ENCODE data around the gene CDH13.

Gene CDH13

GRCh38 chr16:82738699-82739098, 111.9 kb downstream of the CDH13 start:
- TF ChIP-seq ZFX (IDR thresholded peaks at IDR 0.05): no peak
- TF ChIP-seq, protein P1, sequence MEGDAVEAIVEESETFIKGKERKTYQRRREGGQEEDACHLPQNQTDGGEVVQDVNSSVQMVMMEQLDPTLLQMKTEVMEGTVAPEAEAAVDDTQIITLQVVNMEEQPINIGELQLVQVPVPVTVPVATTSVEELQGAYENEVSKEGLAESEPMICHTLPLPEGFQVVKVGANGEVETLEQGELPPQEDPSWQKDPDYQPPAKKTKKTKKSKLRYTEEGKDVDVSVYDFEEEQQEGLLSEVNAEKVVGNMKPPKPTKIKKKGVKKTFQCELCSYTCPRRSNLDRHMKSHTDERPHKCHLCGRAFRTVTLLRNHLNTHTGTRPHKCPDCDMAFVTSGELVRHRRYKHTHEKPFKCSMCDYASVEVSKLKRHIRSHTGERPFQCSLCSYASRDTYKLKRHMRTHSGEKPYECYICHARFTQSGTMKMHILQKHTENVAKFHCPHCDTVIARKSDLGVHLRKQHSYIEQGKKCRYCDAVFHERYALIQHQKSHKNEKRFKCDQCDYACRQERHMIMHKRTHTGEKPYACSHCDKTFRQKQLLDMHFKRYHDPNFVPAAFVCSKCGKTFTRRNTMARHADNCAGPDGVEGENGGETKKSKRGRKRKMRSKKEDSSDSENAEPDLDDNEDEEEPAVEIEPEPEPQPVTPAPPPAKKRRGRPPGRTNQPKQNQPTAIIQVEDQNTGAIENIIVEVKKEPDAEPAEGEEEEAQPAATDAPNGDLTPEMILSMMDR (conservative IDR thresholded peaks at IDR 0.05): no peak; the same call in 1 of the 2 replicates
- H3K27ac ChIP-seq: no peak overlapping the region

GRCh38 chr16:82741073-82741615, 114.4 kb downstream of the CDH13 start:
- no peak overlapping the region for H3K27ac ChIP-seq

DNA sequence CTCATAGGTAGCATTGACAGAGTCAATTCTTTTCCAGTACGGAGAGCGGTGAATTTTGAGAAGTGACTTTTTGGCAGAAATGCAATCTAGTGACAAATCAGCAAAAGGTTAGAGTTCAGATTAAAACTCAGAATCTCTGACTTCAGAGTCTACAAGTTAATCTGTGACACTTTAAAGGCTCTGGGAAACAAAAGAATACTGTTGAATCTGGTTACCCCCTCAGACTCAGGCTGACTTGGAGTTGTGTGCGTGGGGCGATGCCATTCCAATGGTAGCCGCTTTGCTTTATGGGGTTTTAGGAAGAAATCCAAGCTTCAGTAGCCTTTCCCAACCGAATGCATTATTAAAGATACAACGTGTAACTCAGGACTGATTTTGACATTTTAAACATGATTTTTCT, 118.2 kb downstream of the CDH13 start:
- TF ChIP-seq ZFX (IDR thresholded peaks at IDR 0.05): no peak
- TF ChIP-seq, protein P1 (conservative IDR thresholded peaks at IDR 0.05): no peak
- H3K27ac ChIP-seq: no peak overlapping the region

More at GRCh38 chr16:82741073-82741615, 114.4 kb downstream of the CDH13 start:
- TF ChIP-seq ZFX (IDR thresholded peaks at IDR 0.05): no peak

DNA sequence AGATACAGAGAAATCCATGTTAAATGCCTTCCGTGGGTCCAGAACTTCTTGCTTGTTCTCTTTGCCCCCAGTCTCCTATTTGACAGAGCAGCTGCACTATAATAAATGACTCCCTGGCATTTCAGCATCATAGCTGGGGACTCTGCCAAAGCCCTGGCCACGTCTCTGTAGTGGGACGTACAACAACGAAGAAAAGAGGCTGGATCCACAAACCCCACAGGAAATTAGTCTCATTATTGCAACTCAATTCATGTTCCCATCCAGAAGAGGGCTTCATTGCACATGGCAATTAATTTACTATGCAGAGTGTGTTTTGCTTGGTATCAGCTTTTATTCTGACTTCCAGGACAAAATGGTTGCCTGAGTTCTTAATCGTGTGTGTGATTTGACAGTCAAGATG, 121.3 kb downstream of the CDH13 start:
- no peak overlapping the region for H3K27ac ChIP-seq
- no peak for TF ChIP-seq ZFX (IDR thresholded peaks at IDR 0.05)
- TF ChIP-seq, protein P1 (conservative IDR thresholded peaks at IDR 0.05): no peak; the same call in 1 of the 2 replicates

DNA sequence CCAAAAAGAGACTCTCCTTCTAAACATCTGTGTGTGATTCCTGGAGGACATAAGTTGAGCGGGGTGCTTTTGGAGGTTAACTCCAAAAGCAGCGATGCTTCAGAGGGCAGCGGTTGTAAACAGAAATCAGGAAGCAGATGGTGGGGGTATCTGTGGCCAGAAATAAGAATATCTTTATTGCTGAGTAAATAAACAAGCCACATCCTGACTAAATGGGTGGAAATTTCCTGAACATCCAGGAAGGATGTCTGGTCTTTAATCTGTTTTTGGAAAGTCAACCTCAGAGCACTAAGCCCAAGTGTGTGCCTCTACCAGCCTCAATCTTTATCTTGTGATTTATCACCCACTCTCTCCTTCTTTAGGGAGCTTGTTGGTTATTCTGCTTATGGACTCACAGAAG, 123.3 kb downstream of the CDH13 start:
- TF ChIP-seq, protein P1 (conservative IDR thresholded peaks at IDR 0.05): no peak
- no peak for TF ChIP-seq ZFX (IDR thresholded peaks at IDR 0.05)
- no peak overlapping the region for H3K27ac ChIP-seq

DNA sequence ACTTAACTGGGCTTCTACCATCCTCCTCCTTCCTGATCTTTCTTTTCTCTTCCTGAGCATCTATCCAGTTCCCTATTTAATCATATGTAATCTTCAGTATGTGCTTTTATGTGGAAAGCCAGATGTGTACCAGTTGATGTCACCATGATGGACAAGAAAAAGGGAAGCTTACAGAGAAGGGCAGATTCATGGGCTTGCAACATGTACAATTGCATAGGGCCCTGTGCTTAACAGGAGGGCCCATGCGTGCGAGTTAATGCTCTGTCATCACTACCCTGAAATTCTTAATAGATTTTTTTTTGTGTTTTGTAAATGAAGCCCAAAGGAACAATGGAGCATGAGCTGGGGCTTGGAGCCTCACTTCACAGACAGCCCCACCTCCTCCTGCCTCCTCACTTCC, 124.3 kb downstream of the CDH13 start:
- TF ChIP-seq, protein P1 (conservative IDR thresholded peaks at IDR 0.05): no peak
- TF ChIP-seq ZFX (IDR thresholded peaks at IDR 0.05): no peak
- no peak overlapping the region for H3K27ac ChIP-seq

DNA sequence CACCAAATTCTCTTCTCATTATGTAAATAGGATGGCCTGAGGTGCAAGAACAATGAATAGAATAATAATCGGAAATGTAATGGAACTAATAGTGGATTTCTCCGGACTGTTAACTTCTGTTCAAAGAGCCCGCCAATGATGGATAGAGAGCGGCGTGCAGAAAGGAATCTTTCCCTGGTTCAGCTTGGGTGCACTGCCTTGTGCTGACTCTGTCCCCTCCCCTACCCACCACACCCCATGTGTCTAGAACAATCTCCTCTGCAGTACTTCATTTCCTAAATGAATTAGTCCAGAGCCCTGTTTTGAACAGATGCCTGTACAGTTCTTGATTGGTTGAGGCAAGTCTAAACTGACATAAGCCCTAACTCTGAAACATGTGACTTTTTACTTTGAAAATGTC, 125.4 kb downstream of the CDH13 start:
- no peak overlapping the region for H3K27ac ChIP-seq
- TF ChIP-seq, protein P1 (conservative IDR thresholded peaks at IDR 0.05): no peak
- no peak for TF ChIP-seq ZFX (IDR thresholded peaks at IDR 0.05)

DNA sequence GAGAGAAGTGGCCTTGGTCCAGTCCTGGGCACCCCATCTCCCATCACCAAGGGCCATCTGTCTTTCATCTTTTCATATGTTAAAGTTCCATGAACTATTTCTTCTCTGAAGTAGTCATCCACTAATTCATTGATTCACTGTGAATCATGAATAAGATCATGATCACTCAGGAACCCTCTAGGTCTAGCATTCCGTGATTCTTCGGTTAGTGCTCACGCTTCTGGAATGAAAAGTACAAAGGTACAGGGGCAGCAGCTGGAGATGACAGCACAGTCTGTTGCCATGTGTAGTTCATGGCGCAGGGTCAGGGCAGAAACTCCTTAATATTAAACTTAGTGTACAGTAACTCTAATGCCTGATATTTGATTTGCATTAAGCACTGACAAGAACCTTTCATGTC, 127.1 kb downstream of the CDH13 start:
- H3K27ac ChIP-seq: no peak overlapping the region
- no peak for TF ChIP-seq ZFX (IDR thresholded peaks at IDR 0.05)
- TF ChIP-seq, protein P1 (conservative IDR thresholded peaks at IDR 0.05): no peak
